Left renal cortex interstitium (tissue), 4 donors: ENCODE results near the gene TNFRSF1A. TPM values are rescaled to one million over a fixed set of nuclear protein-coding genes. Genes with fewer than 3 reads are reported as not detected.
"Not testable (repeated sequence)": the region's sequence is repeated elsewhere in the genome, so short reads cannot be mapped to it uniquely, and the experiment has no call there.

Source experiments
- DNase-seq, 4 donors: peaks; one replicate each; pipeline ENCODE4 v3.0.0-alpha.2; 2013; ENCODE audit warnings: low read depth in 4 of 4, low spot score in 2 of 4, missing footprints in 1 of 4
- polyA plus RNA-seq, 4 donors: library from polyadenylated mRNA; unstranded; fragments of 120-200 nt; gene quantifications; one replicate each; pipeline ENCODE4 v1.2.1, GENCODE V29; 2013; ENCODE audit not compliant: insufficient read length in 4 of 4

TNFRSF1A gene
- polyA plus RNA-seq, 4 donors, result 77.4 to 104 (median 92.2) TPM

GRCh38 chr12:6312529-6313325 lies 29.1 kb downstream of the TNFRSF1A start:
- DNase-seq, result no peak

GRCh38 chr12:6311822-6312528 lies 29.9 kb downstream of the TNFRSF1A start:
- DNase-seq, result no peak

GRCh38 chr12:6310771-6311610 lies 30.9 kb downstream of the TNFRSF1A start:
- no peak for DNase-seq

- no peak for DNase-seq
Measured at GRCh38 chr12:6307529-6307928, 34.3 kb downstream of the TNFRSF1A start.

GRCh38 chr12:6306599-6307220 lies 35.2 kb downstream of the TNFRSF1A start:
- DNase-seq, result no peak

DNA sequence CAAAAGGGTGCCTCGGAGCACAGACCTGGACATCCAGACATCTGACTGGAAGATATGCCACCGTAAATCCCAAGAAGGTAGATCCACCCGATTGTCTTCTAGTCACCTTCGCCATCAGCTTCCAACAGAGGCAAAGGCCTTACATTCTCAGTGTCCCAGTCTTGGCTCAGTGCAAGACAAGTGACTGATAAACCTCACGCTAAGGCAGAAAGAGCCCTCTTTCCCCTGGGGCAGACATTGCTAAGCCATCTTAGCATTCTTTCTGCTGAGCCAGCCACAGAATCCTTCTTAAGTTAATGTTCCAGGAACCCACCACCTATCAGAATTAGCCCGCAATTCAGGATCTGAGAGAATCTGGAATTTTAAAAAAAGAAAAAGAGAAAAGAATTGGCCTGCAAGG lies 35.7 kb downstream of the TNFRSF1A start:
- no peak for DNase-seq

GRCh38 chr12:6303071-6303470 lies 38.8 kb downstream of the TNFRSF1A start:
- no peak for DNase-seq

GRCh38 chr12:6302621-6303020 lies 39.3 kb downstream of the TNFRSF1A start:
- no peak for DNase-seq

GRCh38 chr12:6301721-6302120 lies 40.2 kb downstream of the TNFRSF1A start:
- no peak for DNase-seq

DNA sequence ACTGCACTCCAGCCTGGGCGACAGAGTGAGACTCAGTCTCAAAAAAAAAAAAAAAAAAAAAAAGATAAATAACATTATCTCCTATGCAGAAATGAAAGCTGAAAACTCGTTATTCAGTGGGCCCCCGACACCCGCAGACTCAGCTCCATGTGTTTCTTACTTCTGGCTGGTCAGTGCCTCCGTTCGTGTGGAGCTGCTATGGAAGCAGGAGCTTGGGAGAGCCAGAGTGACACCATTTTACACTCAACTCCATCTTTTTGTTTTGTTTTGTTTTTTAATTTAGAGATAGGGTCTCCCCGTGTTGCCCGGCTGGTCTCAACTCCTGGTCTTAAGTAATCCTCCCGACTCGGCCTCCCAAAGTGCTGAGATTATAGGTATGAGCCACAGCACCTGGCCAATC lies 44.7 kb downstream of the TNFRSF1A start:
- no peak for DNase-seq

DNA sequence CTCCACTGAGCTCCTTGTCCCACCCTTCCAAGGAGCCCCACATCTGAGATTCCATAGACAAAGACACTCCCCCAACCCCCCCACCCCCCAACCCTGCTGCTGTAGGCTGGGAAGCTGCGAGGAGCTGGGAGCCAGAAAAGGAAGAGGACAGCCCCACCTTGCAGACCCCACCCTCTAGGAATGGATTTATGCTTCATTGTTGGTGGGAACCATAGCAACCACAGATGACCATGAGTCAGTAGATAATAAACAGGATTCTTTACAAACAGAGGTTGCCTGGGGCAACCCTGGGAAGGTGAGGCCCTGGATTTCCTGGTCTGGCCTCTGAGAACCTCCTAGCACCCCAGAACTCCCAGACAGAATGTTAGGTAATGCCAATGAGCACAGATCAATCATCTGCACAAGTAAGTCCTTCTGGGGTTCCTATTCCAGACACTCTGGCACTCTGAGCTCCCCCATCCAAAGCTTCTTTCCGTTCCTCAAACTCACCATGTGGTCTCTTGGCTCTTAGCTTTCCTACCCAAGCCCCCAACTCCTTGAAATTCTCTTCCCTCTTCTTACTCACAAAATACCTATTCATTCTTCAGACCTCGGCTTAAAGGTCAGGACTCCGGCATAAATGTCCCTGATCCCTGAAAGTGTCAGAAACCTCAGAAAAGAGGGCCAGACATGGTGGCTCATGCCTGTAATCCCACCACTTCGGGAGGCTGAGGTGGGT lies 46.6 kb downstream of the TNFRSF1A start:
- DNase-seq, result no peak

DNA sequence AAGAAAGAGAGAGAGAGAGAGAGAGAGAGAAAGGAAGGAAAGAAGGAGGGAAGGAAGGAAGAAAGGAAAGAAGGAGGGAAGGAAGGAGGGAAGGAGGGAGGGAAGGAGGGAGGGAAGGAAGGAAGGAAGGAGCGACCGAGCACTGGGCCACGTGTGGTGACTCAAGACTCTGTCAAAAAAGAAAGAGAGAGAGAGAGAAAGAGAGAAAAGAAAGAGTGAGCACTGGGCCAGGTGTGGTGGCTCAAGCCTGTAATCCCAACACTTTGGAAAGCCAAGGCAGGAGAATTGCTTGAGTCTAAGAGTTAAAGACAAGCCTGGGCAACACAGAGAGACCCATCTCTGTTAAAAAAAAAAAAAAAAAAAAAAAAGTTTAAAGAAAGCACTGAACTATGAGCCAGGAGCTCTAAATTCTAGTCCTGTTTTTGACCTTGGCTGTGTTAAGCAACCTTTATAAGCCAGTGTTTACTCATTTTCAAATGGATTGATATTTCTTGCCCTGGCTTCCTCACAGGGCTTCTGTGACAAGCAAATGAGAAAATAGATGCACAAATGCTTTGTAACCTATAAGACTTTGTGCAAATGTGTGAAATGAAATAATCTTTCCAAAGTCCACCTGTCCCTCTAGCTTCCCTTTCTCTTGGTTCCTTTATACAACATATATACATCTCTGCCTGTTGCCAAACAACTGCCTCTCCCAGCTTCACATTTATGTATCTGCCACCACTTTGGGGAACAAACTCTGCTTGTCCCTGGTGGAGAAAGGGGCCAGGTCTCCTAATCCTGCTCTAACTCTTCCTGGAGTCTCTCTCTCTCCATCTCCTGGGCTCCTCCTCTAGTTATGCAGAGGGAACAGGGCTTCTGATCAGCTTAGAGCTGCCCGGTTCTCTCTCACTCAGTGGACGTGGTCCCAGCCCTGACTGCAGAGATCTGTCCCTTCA lies 47.5 kb downstream of the TNFRSF1A start:
- no peak for DNase-seq

DNA sequence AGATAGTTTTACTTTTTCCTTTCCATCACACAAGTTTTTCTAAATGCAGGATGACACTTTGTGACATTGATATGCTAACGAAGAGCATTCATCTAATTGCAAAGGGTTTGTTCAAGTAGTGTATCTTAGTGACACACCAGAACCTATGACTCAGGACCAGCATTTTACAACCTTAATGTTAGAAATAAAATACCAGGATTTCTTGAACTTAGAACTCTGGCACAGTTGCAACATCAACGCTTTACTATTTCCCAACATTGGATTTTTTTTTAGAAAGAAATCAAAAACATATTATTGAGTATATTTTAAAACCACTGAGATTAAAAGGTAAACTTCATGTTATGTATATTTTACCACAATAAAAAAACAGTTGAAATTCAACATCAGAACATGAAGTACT lies 49.3 kb downstream of the TNFRSF1A start:
- DNase-seq, result no peak

DNA sequence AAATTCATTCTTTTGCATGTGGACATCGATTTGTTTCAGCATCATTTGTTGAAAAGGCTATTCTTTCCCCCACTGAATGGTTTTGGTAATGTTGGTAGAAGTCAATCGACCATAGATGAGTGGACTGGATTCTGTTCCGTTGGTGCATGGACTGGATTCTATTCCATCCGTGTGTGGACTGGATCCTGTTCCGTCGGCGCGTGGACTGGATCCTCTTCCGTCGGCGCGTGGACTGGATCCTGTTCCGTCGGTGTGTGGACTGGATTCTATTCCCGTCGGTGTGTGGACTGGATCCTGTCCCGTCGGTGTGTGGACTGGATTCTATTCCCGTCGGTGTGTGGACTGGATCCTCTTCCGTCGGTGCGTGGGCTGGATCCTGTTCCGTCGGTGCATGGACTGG lies 52.0 kb downstream of the TNFRSF1A start:
- not testable (repeated sequence) for DNase-seq

GRCh38 chr12:6289081-6289480 lies 52.8 kb downstream of the TNFRSF1A start:
- DNase-seq, result not testable (repeated sequence)

DNA sequence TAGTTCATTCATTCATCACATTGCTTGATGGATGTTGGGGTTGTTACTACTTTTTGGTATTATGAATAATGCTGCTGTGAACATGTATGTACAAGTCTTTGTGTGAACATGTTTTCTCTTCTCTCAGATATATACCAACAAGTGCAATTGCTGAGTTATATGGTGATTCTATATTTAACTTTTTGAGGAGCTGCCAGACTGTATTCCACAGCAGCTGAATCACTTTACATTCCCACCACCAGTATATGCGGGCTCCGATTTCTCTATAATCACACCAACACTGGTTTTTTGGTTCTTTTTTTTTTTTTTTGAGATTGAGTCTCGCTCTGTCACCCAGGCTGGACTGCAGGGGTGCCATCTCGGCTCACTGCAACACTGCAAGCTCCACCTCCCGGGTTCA lies 53.6 kb downstream of the TNFRSF1A start:
- DNase-seq, result no peak

DNA sequence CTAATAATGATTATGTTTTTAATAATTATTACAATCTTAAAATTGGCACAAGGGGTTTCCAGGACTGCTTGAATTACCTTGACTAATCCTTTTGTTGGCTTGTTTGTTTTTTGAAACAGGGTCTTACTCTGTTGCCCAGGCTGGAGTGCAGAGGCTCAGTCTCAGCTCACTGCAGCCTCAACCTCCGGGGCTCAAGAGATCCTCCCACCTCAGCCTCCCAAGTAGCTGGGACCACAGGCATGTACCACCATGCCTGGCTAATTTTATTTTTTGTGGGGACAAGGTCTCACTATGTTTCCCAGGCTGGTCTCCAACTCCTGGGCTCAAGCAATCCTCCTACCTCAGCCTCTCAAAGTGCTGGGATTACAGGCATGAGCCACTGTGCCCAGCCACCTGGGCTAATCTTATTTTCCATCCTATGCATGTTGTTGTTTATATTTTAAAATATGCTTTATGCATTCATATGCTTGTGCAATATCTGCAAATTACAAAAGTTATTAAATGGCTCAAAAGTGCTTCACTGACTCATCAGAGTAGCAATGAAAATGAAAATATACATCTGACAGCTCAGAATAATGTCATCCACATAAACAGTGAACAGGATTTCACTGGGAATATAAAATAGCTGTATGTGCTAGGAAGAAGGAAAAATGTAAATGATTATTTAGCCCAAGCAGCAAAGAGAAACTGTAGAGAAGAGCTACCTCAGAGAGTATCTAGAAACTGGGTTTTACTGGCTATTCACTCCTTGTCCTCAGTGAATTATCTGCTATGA lies 56.2 kb downstream of the TNFRSF1A start:
- no peak for DNase-seq

GRCh38 chr12:6285063-6285477 lies 56.8 kb downstream of the TNFRSF1A start:
- DNase-seq, result no peak
